Suprapubic skin (tissue), 4 donors: ENCODE results near the gene ITPK1.

Experiments used
- CTCF ChIP-seq, 2 donors: fragments of 200-600 bp in 1 of 2; fragments of 450-650 bp in 1 of 2; sonication (generic) in 1 of 2; IDR thresholded peaks; one replicate each; pipeline ENCODE4 v1.5.1; 2016 to 2019; ENCODE audit warnings: antibody characterized with exemption in 2 of 2, mild to moderate bottlenecking in 1 of 2, moderate library complexity in 1 of 2
- EP300 ChIP-seq: sonication (generic); formaldehyde crosslinking; IDR thresholded peaks from one replicate; pipeline ENCODE4 v1.6.1; 2017; ENCODE audit warnings: antibody characterized with exemption
- POLR2A ChIP-seq, 2 donors: fragments of 450-650 bp; IDR thresholded peaks; one replicate each; pipeline ENCODE4 v1.6.1; 2017; ENCODE audit warnings: antibody characterized with exemption in 2 of 2, mild to moderate bottlenecking in 2 of 2, moderate library complexity in 2 of 2
- POLR2AphosphoS5 ChIP-seq, 3 donors: sonication (generic); formaldehyde crosslinking; IDR thresholded peaks; one replicate each; pipeline ENCODE4 v1.6.1; 2017; ENCODE audit warnings: antibody characterized with exemption in 3 of 3

DNA sequence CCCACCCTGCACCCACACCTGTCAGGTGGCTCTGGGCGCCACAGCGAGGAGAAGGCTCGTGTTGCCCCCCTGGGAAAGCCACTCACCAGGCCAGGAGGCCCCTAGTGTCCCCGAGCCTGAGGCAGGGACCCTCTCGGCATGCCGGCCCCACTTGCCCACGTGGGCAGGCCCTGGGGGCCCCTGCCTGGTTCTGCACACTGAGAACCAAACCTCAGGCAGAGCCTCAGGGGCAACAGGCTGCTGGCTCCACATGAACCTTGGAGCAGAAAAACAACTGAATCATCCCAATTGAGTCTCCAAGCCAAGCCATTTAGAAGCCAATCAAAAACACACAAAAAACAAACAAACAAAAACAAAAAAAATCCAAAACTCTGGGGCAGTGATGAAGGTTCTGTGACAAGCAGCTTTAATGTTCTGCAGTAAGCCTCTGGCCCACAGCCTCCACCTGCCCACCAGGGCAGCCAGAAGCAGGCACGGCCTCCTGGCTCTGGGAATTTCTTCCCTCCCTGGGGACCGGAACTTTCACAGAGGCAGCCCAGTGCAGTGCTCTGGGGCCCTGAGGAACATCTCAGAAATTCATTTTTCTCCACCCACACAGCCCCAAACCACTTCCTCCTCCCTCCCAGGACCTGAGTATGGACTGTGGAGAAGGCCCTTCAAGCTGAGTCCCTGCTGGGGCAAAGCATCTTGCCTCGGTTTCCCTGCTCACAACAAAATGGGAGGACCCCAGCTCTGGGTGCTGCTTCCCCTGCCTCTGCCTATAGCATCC, 102.6 kb downstream of the ITPK1 start:
- no peak for TF ChIP-seq CTCF (IDR thresholded peaks at IDR 0.05)
- TF ChIP-seq EP300, result no peak
- TF ChIP-seq POLR2A (IDR thresholded peaks at IDR 0.05), result no peak
- TF ChIP-seq POLR2AphosphoS5 (IDR thresholded peaks at IDR 0.05), result no peak
